Fibroblast of villous mesenchyme (primary cell): ENCODE results near the gene MAPK12. TPM values are rescaled to one million over a fixed set of nuclear protein-coding genes. Genes with fewer than 3 reads are reported as not detected.
"Not testable (repeated sequence)": the region's sequence is repeated elsewhere in the genome, so short reads cannot be mapped to it uniquely, and the experiment has no call there.

Experiments used
- DNase-seq: peaks from one replicate; pipeline ENCODE4 v3.0.0-alpha.2; 2010; ENCODE audit warnings: low read depth
- H3K4me3 ChIP-seq: 2 replicates; pipeline ENCODE4 v1.5.1; 2011; ENCODE audit warnings: low read depth, mild to moderate bottlenecking, low read length
- CTCF ChIP-seq: IDR thresholded peaks from 2 replicates; pipeline ENCODE4 v1.5.1; 2012; ENCODE audit warnings: low read depth, mild to moderate bottlenecking, low read length; ENCODE audit not compliant: insufficient read depth
- total RNA-seq: library from RNA; depleted of rRNA; stranded (reverse); fragments of >200 nt; gene quantifications from 2 replicates; pipeline ENCODE4 v1.2.3, GENCODE V29; 2012

Gene MAPK12
- total RNA-seq, 1 donor: 42.7 TPM

- H3K4me3 ChIP-seq: no peak overlapping the region
- DNase-seq: peak; percentile 67
Measured at GRCh38 chr22:50276143-50276542, 14.7 kb upstream of the MAPK12 start.

GRCh38 chr22:50275181-50276055, 13.9 kb upstream of the MAPK12 start:
- DNase-seq: no peak
- TF ChIP-seq CTCF: no peak
- no peak overlapping the region for H3K4me3 ChIP-seq

More at GRCh38 chr22:50276143-50276542, 14.7 kb upstream of the MAPK12 start:
- peak; percentile 52 for TF ChIP-seq CTCF

- DNase-seq: no peak
- H3K4me3 ChIP-seq: no peak overlapping the region
- TF ChIP-seq CTCF: no peak
Measured at GRCh38 chr22:50274771-50275170, 13.3 kb upstream of the MAPK12 start.

DNA sequence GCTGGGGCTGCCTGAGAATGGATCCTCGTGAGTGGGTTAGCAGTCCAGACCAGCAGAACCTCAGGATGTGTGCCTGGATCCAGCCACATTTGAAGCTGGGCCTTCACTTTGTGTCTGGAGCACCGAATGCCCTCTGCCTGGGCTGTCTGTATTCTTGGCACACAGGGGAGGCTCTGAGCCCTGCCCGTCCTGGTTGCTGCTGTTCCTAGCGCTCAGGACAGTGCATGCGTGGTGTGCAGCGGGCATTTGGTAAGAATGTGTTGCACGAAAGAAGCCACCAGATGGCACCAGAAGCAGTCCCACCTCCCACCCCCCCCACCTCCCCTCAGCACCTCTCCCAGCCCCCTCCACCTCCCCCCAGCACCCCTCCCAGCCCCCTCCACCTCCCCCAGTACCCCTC, 12.8 kb upstream of the MAPK12 start:
- peak; percentile 32 for TF ChIP-seq CTCF
- peak; percentile 62 for DNase-seq
- H3K4me3 ChIP-seq: no peak overlapping the region

- not testable (repeated sequence) for DNase-seq, H3K4me3 ChIP-seq
Measured at GRCh38 chr22:50273781-50274180, 12.3 kb upstream of the MAPK12 start.

GRCh38 chr22:50273352-50273751, 11.9 kb upstream of the MAPK12 start:
- not testable (repeated sequence) for DNase-seq, H3K4me3 ChIP-seq

- DNase-seq: no peak
- H3K4me3 ChIP-seq: no peak overlapping the region
- no peak for TF ChIP-seq CTCF
Measured at GRCh38 chr22:50272044-50272802, 10.7 kb upstream of the MAPK12 start.
